PC-9 (cell line): ENCODE data around the gene ALDOA.

ENCODE experiments used
- CTCF ChIP-seq: fragments of 200-600 bp; sonication (generic); conservative IDR thresholded peaks from 2 replicates; pipeline ENCODE4 v1.6.1; 2017; ENCODE audit warnings: mixed run types, antibody characterized with exemption, mild to moderate bottlenecking, moderate library complexity
- EZH2 ChIP-seq: fragments of 200-600 bp; sonication (generic); IDR thresholded peaks from 2 replicates; pipeline ENCODE4 v1.8.0; 2017; ENCODE audit warnings: antibody characterized with exemption, low read depth

- TF ChIP-seq CTCF: no peak
- TF ChIP-seq EZH2: no peak
Observed at GRCh38 chr16:30087181-30087898, 21.8 kb downstream of the ALDOA start.
